Activated T-helper 17 cell treated with anti-CD3 and anti-CD28 coated beads, Interleukin-2, amount 50 U/mL, for 72 hours (primary cell): ENCODE measurements around the gene ZNF521. TPM values are rescaled to one million over a fixed set of nuclear protein-coding genes. Genes with fewer than 3 reads are reported as not detected.

Source experiments
- ATAC-seq: fragments of 150-1000 bp; cut with Tn5 transposase; replicated peaks from 2 replicates; pipeline ENCODE4 v1.10.0; 2021; ENCODE audit warnings: mild to moderate bottlenecking, moderate library complexity
- H3K27ac Mint-ChIP-seq: one replicate; pipeline ENCODE4 v1.8.0; 2022; ENCODE audit warnings: mixed read lengths
- H3K27me3 Mint-ChIP-seq: one replicate; pipeline ENCODE4 v1.8.0; 2022; ENCODE audit warnings: mixed read lengths
- H3K36me3 Mint-ChIP-seq: one replicate; pipeline ENCODE4 v1.8.0; 2022; ENCODE audit warnings: low read depth, mild to moderate bottlenecking, mixed read lengths
- H3K4me1 Mint-ChIP-seq: one replicate; pipeline ENCODE4 v1.8.0; 2022; ENCODE audit warnings: mixed read lengths
- H3K4me3 Mint-ChIP-seq: one replicate; pipeline ENCODE4 v1.8.0; 2022; ENCODE audit warnings: mild to moderate bottlenecking, mixed read lengths
- H3K9me3 Mint-ChIP-seq: one replicate; pipeline ENCODE4 v1.8.0; 2022; ENCODE audit warnings: mixed read lengths
- total RNA-seq, 2 donors: library from RNA; stranded (reverse); gene quantifications; one replicate each; pipeline ENCODE4 v1.2.3, GENCODE V29; 2022

The ZNF521 gene
- total RNA-seq, 2 donors from 2014 or later: not detected

GRCh38 chr18:25176518-25177042 lies 175.4 kb downstream of the ZNF521 start:
- Mint-ChIP-seq H3K9me3 (no peaks in the 10 kb centered on the region), H3K36me3 (no peaks in the 10 kb centered on the region), H3K4me3 (no peak overlapping the region), H3K27ac (no peak overlapping the region), H3K4me1 (no peaks in the 10 kb centered on the region), H3K27me3 (no peaks in the 10 kb centered on the region)
- ATAC-seq: no peak

GRCh38 chr18:25175558-25176517 lies 176.1 kb downstream of the ZNF521 start:
- Mint-ChIP-seq H3K27ac (no peak overlapping the region), H3K27me3 (no peaks in the 10 kb centered on the region), H3K9me3 (no peaks in the 10 kb centered on the region), H3K4me3 (no peak overlapping the region), H3K36me3 (no peaks in the 10 kb centered on the region), H3K4me1 (no peaks in the 10 kb centered on the region)
- ATAC-seq: no peak

- ATAC-seq: no peak
- H3K27ac Mint-ChIP-seq: no peak overlapping the region
- no peaks in the 10 kb centered on the region for H3K27me3 Mint-ChIP-seq
- no peaks in the 10 kb centered on the region for H3K4me1 Mint-ChIP-seq
- no peak overlapping the region for H3K4me3 Mint-ChIP-seq
- no peaks in the 10 kb centered on the region for H3K36me3 Mint-ChIP-seq
- H3K9me3 Mint-ChIP-seq: no peaks in the 10 kb centered on the region
These were observed 177.6 kb downstream of the ZNF521 start for GRCh38 chr18:25174324-25174723.

GRCh38 chr18:25171334-25171733 lies 180.6 kb downstream of the ZNF521 start:
- Mint-ChIP-seq H3K9me3 (no peaks in the 10 kb centered on the region), H3K27ac (no peak overlapping the region), H3K4me1 (no peaks in the 10 kb centered on the region), H3K36me3 (no peaks in the 10 kb centered on the region), H3K27me3 (peaks cover 3% of the 10 kb centered on the region), H3K4me3 (no peak overlapping the region)
- ATAC-seq: no peak

- H3K27me3 Mint-ChIP-seq: peaks cover 3% of the 10 kb centered on the region
- H3K4me1 Mint-ChIP-seq: no peaks in the 10 kb centered on the region
- H3K27ac Mint-ChIP-seq: no peak overlapping the region
- no peaks in the 10 kb centered on the region for H3K36me3 Mint-ChIP-seq
- no peaks in the 10 kb centered on the region for H3K9me3 Mint-ChIP-seq
- no peak for ATAC-seq
- no peak overlapping the region for H3K4me3 Mint-ChIP-seq
These were observed 181.6 kb downstream of the ZNF521 start for GRCh38 chr18:25170402-25170801.

GRCh38 chr18:25169701-25170100 lies 182.3 kb downstream of the ZNF521 start:
- peaks cover under 1% of the 10 kb centered on the region for H3K4me1 Mint-ChIP-seq
- no peaks in the 10 kb centered on the region for H3K9me3 Mint-ChIP-seq
- H3K36me3 Mint-ChIP-seq: no peaks in the 10 kb centered on the region
- no peak overlapping the region for H3K27ac Mint-ChIP-seq
- H3K27me3 Mint-ChIP-seq: peaks cover 3% of the 10 kb centered on the region
- no peak overlapping the region for H3K4me3 Mint-ChIP-seq
- ATAC-seq: no peak

GRCh38 chr18:25167612-25168410 lies 184.2 kb downstream of the ZNF521 start:
- H3K9me3 Mint-ChIP-seq: no peaks in the 10 kb centered on the region
- no peaks in the 10 kb centered on the region for H3K36me3 Mint-ChIP-seq
- H3K4me3 Mint-ChIP-seq: no peak overlapping the region
- no peak for ATAC-seq
- H3K27ac Mint-ChIP-seq: no peak overlapping the region
- peaks cover 13% of the 10 kb centered on the region for H3K4me1 Mint-ChIP-seq
- H3K27me3 Mint-ChIP-seq: peaks cover 3% of the 10 kb centered on the region

GRCh38 chr18:25166113-25166512 lies 185.9 kb downstream of the ZNF521 start:
- H3K9me3 Mint-ChIP-seq: no peaks in the 10 kb centered on the region
- no peak for ATAC-seq
- peaks cover 13% of the 10 kb centered on the region for H3K4me1 Mint-ChIP-seq
- no peak overlapping the region for H3K4me3 Mint-ChIP-seq
- peaks cover 3% of the 10 kb centered on the region for H3K27me3 Mint-ChIP-seq
- no peak overlapping the region for H3K27ac Mint-ChIP-seq
- no peaks in the 10 kb centered on the region for H3K36me3 Mint-ChIP-seq

- H3K4me3 Mint-ChIP-seq: peak overlapping the region; percentile 58
- no peaks in the 10 kb centered on the region for H3K9me3 Mint-ChIP-seq
- H3K4me1 Mint-ChIP-seq: peaks cover 13% of the 10 kb centered on the region
- no peak overlapping the region for H3K27ac Mint-ChIP-seq
- H3K27me3 Mint-ChIP-seq: peaks cover 3% of the 10 kb centered on the region
- H3K36me3 Mint-ChIP-seq: no peaks in the 10 kb centered on the region
- no peak for ATAC-seq
These were observed 186.8 kb downstream of the ZNF521 start for GRCh38 chr18:25164848-25165811.

GRCh38 chr18:25164211-25164847 lies 187.6 kb downstream of the ZNF521 start:
- Mint-ChIP-seq H3K9me3 (no peaks in the 10 kb centered on the region), H3K27me3 (peaks cover 3% of the 10 kb centered on the region), H3K27ac (no peak overlapping the region), H3K4me1 (peaks cover 13% of the 10 kb centered on the region), H3K4me3 (peak overlapping the region; percentile 58), H3K36me3 (no peaks in the 10 kb centered on the region)
- ATAC-seq: no peak

GRCh38 chr18:25153426-25153825 lies 198.5 kb downstream of the ZNF521 start:
- Mint-ChIP-seq H3K27me3 (peaks cover 9% of the 10 kb centered on the region), H3K27ac (no peak overlapping the region), H3K36me3 (no peaks in the 10 kb centered on the region), H3K4me1 (no peaks in the 10 kb centered on the region), H3K9me3 (peaks cover 3% of the 10 kb centered on the region), H3K4me3 (no peak overlapping the region)
- no peak for ATAC-seq

GRCh38 chr18:25147877-25148488 lies 204.0 kb downstream of the ZNF521 start:
- no peaks in the 10 kb centered on the region for H3K4me1 Mint-ChIP-seq
- no peak overlapping the region for H3K27ac Mint-ChIP-seq
- no peak for ATAC-seq
- H3K9me3 Mint-ChIP-seq: peaks cover 3% of the 10 kb centered on the region
- no peak overlapping the region for H3K4me3 Mint-ChIP-seq
- H3K36me3 Mint-ChIP-seq: no peaks in the 10 kb centered on the region
- H3K27me3 Mint-ChIP-seq: peaks cover 6% of the 10 kb centered on the region

GRCh38 chr18:25146512-25146910 lies 205.5 kb downstream of the ZNF521 start:
- Mint-ChIP-seq H3K27ac (no peak overlapping the region), H3K4me3 (no peak overlapping the region), H3K4me1 (no peaks in the 10 kb centered on the region), H3K9me3 (no peaks in the 10 kb centered on the region), H3K27me3 (peaks cover 3% of the 10 kb centered on the region), H3K36me3 (no peaks in the 10 kb centered on the region)
- no peak for ATAC-seq
